HG03575 (cell line): ENCODE measurements around the gene SLC4A3.
"Not testable (repeated sequence)": the region's sequence is repeated elsewhere in the genome, so short reads cannot be mapped to it uniquely, and the experiment has no call there.

Experiments
- ATAC-seq: cut with Tn5 transposase; IDR thresholded peaks from one replicate; pipeline ENCODE4 v1.9.1; 2021; ENCODE audit not compliant: unreplicated experiment, insufficient number of reproducible peaks, low FRiP score; ENCODE audit errors: extremely low read depth

SLC4A3 gene

DNA sequence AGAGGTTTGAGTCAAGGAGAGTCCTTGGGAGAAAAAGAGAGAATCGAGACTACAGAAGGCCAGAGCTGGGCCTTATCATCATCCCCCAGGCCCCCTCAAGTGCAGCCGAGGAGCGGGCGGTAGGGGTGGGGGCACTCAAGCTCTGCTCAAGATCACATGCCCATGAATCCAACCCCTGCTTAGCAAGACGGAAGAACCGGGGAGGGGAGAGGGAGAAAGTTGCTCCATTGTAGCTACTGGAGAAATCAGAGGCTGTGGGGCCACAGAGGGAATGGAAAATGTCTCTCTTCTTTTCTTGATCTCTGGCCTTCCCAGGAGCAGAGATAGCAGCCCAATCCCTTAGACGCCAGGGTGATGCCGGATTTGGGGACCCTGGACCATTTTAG is 14.6 kb downstream of the SLC4A3 start:
- ATAC-seq: no peak

DNA sequence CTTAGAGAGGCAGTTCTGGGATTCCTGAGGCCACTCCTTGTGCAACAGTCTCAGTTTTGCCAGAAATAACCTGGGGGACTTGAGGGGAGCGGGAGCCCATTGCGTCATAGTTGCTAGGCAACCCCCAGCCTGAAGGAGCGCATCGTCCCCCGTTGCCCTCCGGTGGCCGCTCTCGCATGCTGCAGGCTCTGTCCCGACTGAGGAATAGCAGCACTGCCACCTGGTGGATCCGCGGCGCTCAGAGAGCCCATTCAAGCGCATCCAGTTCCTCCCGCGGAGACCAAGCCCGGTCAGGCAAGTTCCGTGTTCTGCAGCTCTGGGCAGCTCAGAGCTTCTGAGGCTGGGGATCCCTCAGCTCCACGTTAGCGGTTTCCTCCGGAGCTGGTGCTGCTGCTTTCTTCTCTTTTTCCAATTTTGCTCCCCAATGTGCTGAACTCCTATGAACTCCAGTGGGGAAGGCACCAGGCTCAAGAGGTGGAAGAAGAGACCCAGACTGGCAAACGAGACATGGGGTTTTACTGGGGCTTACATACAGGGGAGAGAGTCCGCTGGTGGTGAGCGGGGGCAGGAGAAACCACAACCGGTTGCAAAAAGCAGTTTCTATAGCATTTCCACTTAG is 15.1 kb downstream of the SLC4A3 start:
- ATAC-seq: peak; percentile 95

DNA sequence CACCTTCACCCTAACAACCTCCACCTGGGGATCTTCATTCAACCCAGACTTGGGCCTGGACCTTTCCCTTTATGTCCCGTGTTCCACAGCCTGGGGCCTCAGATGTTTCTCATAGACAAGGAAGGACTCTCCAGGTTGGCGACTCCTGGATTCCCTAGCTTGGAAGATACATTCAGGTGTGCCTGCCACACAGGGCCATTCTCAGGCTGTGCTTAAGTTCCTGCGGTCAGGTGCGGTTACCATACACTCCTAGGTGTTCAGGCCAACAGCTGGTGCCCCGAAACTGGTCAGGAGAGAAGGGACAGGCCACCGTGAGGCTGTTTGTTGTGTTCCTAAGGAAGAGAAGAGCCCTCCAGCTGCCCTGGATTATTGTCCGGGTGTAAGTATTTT is 15.6 kb downstream of the SLC4A3 start:
- ATAC-seq: no peak

DNA sequence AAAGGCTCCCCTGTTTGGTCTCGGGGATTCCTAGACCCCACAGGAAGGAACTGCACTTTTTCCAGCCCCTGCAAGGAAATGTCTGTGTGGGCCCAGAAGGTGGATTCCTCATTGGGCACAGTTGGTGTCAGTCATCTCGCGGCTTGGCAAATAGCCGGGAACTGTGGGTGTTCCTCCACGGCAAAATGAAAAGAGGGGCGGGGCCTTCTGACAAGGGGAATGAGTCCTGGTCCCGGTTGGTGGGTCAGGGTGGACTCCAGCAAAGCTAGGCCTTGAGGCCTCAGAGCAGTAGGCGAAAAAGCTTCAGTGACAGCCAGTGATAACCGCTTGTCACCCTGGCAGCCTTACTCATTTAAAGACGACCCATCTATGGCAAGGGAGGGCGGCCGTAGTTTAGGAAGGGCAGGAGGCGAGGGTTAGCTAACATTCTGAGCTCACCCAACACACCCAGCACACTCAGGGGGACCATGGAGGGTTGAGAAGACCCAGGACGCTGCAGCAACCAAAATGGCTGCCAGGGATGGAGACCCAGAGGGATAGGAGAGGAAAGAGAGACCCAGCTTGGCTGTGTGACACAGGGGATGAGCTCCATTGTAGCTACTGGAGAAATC is 16.5 kb downstream of the SLC4A3 start:
- no peak for ATAC-seq

DNA sequence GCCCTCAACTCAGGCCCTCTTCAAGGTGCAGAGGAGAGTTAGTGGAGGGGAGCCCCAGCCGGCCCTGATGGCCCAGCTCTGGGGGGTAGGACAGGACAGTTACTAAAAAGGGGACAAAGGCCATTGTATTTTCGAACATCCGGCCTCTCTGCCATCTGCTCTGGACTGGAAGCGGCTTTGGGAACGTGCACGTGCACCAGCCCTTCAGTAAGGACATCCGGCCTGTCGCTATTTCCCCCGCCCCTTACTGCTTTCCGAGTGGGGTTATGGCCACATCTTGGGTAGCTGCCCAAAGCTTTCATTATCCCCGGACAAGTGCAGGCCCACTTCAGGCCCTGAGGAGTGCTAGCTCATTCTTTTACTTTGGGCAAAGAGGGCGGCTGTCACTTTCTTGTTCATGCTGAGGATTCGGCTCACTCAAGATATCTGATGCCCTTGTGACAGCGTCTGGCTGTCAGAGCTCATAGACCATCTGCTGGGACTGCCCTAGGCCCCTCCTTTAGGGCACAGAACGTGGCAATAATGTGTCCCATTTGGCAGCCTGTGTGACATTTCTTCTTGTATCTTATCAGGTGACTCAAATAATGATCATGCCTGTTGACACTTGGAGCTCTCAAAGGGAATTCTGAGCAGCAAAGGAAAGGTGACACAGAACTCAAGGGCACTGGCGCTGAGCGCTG is 17.5 kb downstream of the SLC4A3 start:
- no peak for ATAC-seq

DNA sequence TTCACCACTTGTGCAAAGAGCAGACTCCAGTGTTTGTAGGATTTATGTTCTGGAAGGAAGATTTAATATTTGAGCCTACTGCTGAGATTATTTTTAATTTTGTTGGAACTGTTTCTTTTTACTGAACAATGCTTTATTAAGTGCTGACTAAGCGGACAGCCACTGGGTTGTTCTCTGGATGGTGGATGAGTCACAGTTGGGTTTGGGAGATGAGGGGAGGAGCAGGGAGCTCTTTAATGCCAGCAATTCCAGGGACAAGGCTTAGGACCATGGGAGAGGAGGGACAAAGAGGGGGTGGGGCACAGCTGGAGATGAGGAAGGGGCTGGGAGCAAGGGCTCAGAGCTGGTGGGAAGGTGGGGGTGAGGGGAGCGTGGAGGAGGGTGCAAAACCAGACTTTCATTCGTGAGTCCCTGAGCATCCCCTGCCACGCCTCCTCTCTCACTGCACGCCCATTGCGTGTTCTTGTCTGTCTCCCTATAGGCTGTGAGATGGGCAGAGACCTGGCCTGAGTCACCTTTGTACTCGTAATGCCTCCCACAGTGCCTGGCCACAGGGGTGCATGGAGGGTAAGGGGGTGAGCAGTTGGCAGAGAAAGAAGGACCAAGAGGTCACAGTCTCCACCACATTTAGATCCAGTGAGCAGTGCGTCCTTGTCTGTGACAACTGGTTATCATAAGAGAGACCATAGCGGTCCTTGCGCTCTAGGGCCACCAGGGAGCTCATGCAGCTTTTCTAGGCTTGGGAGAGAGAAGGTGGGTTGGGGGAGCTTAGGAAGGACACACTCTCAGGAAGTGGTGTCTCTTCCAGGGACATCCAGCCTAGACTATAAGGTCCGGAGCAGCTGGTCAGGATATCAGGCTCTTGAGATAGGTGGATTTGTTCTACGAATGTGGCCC is 18.4 kb downstream of the SLC4A3 start:
- no peak for ATAC-seq

DNA sequence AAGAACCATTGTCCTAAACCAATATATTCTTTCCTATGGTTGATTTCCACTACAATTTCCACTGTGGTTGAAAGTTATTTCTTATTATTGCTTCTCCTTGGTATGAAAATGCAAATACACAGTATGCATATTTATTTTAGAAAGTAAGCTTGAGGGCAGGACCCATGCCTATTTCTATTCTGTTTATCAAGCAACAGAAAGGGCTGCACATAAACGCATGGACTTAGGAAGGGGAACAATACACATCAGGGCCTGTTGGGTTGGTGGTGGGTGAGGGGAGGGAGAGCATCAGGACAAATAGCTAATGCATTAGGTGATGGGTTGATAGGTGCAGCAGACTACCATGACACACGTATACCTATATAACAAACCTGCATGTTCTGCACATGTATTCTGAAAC is 20.7 kb downstream of the SLC4A3 start:
- no peak for ATAC-seq

DNA sequence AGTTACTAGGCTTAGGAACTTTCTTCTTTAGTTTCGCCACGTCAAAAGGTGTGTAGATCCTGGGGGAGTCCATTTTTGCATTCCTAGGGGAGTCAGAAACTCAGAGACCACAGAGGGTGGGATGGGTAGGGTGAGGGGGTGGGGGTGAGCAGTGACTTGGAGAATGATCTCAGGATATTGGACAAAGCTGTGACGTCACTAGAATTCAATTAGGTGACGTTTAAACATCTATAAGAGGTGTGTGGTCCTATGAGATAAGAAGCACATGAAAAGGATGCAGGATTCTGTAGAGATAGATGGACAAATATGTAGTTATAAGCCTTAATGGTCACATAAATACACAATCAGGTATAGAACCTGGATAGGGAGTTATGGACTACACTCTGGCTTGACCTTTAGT is 21.5 kb downstream of the SLC4A3 start:
- no peak for ATAC-seq

DNA sequence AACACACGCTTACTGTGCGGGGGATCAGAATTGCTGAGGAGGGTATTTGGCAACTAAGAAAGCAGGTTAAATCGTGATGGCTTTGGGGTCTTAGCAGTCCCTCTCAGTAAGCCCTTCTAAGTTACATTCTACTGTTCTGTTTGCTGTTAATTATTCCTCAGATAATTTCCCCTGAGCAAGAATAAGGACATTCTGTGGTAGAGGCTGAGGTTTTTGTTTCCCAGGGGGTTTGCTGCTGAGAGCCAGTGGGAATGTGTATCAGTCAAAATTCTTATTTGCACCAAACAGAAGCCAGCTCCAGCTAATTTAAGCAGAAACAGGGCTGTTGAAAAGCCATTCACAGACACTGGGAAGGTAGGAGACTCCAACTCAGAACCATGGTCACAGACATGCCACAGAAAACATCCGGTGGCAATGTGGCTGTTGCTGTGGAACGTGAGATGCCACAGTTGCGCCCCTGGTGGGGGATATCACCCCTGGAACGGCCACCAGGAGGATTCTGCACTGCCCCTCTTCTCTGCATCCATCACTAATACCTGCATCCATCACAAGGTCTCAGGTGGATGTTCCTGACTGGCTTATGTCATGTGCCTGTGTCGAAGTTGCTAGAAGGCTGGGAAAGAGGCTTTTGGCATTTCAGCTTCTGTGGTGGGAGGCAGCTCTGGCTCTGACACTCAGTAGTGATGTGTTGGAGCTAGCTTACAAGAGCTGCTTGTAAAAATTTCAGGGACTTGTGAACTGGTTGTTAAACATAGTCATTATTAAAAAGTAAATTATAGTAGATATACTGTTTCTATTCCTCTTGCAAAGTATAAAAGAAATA is 23.2 kb downstream of the SLC4A3 start:
- no peak for ATAC-seq

DNA sequence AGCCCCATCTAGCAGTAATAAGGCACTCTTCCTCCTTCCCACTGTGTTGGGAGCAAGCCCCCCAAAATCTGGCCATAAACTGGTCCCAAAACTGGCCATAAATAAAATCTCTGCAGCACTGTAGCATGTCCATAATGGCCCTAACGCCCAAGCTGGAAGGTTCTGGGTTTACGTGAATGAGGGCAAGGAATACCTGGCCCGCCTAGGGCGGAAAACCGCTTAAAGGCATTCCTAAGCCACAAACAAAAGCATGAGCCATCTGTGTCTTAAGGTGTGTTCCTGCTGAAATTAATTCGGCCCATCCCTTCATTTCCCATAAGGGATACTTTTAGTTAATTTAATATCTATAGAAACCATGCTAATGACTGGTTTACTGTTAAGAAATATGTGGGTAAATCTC is 24.2 kb downstream of the SLC4A3 start:
- not testable (repeated sequence) for ATAC-seq

DNA sequence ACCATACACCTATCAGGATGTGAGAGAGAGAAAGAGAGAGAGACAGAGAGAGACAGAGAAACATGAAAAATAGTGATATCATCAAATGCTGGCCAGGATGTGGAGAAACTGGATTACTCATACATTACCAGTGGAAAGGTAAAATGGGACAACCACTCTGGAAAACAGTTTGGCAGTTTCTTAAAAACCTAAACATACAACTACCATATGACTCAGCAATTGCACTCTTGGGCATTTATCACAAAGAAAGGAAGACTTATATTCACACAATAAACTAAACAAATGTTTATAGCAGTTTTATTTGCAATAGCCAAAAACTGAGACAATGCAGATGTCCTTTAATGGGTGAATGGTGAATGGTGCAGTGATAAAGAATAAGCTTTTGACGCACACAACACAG is 29.1 kb downstream of the SLC4A3 start:
- no peak for ATAC-seq

DNA sequence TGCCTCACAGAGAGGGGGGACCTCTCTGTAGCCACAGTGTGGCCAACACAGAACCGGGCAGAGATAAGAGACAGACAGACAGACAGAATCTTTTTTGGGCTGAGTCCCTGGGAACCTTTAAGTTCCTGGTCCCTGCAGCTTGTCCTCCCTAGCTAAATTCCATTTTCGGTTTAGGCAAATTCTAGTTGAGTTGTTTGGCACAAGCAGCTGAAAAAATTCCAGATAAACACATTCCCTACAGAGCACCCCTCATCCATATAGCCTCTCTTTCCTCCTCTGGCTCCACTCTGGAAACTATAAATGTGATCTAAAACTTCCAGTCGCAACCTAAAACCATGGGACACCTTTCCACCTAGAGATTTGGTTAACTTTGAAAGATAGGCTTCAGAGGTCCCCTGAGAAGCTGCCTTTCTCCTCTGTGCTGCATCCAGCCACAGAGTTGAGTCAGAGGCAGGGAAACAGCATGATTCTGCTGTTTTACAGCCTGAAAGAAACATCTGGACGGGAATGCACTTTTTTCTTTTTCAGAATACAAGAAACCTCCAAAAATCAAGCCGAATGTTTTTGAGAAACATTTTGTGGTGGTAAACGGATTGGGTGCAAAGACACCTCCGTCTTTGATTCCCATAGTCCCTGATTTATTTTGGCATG is 30.9 kb downstream of the SLC4A3 start:
- ATAC-seq: no peak

DNA sequence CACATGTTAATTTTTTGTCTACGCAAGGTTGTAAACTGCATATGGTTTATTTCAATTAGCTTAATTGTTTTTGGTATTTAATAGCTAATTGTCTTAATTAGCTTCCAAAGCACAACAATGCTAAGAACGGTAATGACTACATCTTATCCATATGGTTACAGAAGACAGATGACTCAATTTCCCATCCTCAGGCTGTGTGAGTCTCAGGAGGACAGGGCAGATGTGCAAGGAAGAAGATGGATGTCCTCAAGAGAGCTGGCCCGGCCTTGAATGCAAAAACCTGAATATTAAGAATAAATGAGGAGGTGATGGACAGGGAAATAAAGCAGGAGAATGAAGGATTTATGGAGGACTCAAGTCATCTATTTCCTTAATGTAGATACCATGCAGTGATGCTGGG is 31.4 kb downstream of the SLC4A3 start:
- ATAC-seq: no peak

DNA sequence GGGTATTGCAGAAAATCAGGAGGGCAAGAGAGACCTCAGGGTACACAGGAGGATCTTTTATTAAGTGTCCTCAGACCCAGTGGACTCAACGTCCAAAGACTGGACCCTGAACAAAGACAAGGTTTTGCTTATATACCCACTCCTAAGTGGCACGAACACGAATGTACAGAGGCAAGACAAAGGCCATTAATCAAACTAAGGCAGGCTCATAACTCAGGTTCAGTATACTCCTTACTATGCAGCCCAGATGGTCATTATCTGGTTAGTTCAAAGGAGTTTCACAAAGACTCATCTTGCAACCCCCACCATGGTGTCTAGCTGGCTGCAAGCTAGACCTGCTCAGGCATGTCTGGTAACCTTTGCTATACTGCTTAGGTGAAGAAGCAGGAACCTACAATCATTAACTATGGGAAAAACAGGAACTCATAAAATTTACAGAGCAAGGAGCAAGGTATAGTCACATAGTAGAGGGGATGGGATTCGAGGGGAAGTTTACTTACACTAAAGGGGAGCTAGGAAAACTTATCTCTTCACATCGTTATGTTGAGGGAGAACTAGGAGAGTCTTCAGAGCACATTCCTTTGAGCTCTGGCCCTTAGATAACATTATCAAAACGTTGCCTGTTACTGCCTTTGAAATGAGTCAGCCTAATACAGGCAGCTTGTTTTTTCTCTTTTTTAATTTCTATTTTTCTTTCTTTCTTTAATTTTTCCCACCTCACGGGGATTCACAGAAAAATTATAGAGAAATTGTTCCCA is 33.9 kb downstream of the SLC4A3 start:
- ATAC-seq: peak; percentile 67

DNA sequence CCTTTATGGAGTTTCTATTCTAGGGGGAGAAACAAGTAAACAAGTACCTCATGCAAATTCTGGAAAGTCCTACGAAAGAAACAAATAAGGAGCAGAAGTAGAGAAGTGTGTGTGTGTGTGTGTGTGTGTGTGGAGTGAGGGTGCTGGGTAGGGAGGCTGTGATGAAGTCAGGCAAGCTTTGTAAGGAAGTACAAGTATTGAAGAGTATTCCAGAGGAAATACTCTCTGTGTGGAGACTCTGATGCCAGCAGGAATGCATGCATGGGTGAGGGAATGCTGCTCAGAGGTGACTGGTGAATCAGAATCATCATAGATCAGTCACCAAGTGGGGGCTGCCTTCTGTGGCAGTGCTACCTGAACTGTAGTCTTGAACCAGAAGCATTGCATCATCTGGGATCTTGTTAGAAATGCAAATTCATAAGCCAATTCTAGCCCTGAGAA is 34.5 kb downstream of the SLC4A3 start:
- no peak for ATAC-seq

DNA sequence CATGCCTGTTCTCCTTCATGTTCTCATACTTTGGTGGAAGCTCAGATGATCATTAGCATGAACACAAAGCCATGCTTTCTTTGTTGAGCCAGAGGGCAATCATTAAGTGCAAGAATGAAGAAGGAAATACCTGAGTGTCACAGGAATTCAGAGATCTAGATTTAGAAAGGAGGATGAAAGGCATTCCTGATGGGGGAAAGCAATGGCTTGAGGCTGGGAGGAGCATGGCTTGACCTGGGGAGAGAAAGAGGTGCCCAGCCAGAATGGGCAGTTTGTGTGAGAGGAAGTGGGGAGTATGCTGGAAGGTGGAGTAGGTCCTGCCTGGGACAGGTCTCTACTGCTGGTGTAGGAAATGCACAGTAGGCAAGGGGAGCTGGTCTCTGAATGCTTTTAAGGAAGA is 35.1 kb downstream of the SLC4A3 start:
- no peak for ATAC-seq

DNA sequence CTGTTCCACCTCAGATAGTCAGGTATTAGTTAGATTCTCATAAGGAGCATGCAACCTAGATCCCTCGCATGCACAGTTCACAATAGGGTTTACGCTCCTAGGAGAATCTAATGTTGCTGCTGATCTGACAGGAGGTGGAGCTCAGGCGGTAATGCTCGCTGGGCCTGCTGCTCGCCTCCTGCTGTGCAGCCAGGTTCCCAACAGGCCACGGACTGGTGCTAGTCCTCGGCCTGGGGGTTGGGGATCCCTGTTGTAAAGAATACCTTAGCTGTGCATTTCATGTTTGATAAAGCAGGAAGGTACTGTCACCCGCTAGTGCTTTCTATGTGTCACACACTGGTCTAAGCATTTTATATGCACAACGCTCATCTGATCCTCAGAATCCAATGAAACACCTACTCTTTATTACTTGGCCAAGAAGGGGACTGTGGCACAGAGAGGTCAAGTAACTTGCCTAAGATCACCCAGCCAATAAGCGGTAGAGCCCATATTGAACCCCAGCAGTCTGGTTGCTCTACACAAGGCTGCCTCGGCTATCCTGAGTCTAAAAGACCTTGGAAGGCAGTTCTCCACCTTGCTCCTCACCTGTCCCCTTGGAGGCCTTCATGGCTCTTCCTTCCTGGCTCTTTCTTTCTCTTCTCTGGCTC is 35.8 kb downstream of the SLC4A3 start:
- ATAC-seq: no peak
